ENCODE results near the gene MAML3.

GRCh38 chr4:139884438-139884837 is 269.5 kb downstream of the MAML3 start:
- TF ChIP-seq, protein P1, sequence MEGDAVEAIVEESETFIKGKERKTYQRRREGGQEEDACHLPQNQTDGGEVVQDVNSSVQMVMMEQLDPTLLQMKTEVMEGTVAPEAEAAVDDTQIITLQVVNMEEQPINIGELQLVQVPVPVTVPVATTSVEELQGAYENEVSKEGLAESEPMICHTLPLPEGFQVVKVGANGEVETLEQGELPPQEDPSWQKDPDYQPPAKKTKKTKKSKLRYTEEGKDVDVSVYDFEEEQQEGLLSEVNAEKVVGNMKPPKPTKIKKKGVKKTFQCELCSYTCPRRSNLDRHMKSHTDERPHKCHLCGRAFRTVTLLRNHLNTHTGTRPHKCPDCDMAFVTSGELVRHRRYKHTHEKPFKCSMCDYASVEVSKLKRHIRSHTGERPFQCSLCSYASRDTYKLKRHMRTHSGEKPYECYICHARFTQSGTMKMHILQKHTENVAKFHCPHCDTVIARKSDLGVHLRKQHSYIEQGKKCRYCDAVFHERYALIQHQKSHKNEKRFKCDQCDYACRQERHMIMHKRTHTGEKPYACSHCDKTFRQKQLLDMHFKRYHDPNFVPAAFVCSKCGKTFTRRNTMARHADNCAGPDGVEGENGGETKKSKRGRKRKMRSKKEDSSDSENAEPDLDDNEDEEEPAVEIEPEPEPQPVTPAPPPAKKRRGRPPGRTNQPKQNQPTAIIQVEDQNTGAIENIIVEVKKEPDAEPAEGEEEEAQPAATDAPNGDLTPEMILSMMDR (IDR thresholded peaks at IDR 0.05; ENCODE audit: poor library complexity), result no peak
- TF ChIP-seq EZH2 (IDR thresholded peaks at IDR 0.05; ENCODE audit: borderline replicate concordance), result no peak

All from hepatocyte (in vitro differentiated cells).